Neural crest cell (in vitro differentiated cells): ENCODE results near the gene ADAMTS13. TPM values are rescaled to one million over a fixed set of nuclear protein-coding genes. Genes with fewer than 3 reads are reported as not detected.

ENCODE experiments used
- DNase-seq: peaks from one replicate; pipeline ENCODE4 v3.0.0; 2021; ENCODE audit warnings: low read depth, mixed read lengths, low spot score
- H3K27ac Mint-ChIP-seq: one replicate; pipeline ENCODE4 v1.8.0; 2021; ENCODE audit warnings: mild to moderate bottlenecking, mixed read lengths; ENCODE audit not compliant: unreplicated experiment
- H3K27me3 Mint-ChIP-seq: 2 replicates; pipeline ENCODE4 v1.8.0; 2021; ENCODE audit warnings: low read depth, mild to moderate bottlenecking, mixed read lengths
- H3K36me3 Mint-ChIP-seq: 2 replicates; pipeline ENCODE4 v1.8.0; 2021; ENCODE audit warnings: low read depth, mild to moderate bottlenecking, mixed read lengths
- H3K4me1 Mint-ChIP-seq: 2 replicates; pipeline ENCODE4 v1.8.0; 2021; ENCODE audit warnings: mixed read lengths
- H3K4me3 Mint-ChIP-seq: one replicate; pipeline ENCODE4 v1.8.0; 2021; ENCODE audit warnings: mild to moderate bottlenecking, mixed read lengths
- H3K9me3 Mint-ChIP-seq: 2 replicates; pipeline ENCODE4 v1.8.0; 2021; ENCODE audit warnings: mixed read lengths
- CTCF ChIP-seq: fragments of 200-600 bp; sonication (generic); conservative IDR thresholded peaks from 2 replicates; pipeline ENCODE4 v1.5.0; 2021; ENCODE audit warnings: antibody characterized with exemption, mild to moderate bottlenecking
- total RNA-seq: library from RNA; stranded (reverse); gene quantifications from 2 replicates; pipeline ENCODE4 v1.2.1, GENCODE V29; 2021

ADAMTS13 gene
- total RNA-seq, 1 donor from 2014 or later = 6.0 TPM

- H3K36me3 Mint-ChIP-seq = no peaks in the 10 kb centered on the region
- H3K27me3 Mint-ChIP-seq = peaks cover 2% of the 10 kb centered on the region
- no peak overlapping the region for H3K27ac Mint-ChIP-seq
Observed at GRCh38 chr9:133496861-133497842, 75.0 kb downstream of the ADAMTS13 start.

GRCh38 chr9:133499132-133499891, 77.1 kb downstream of the ADAMTS13 start:
- no peak for TF ChIP-seq CTCF
- no peak overlapping the region for H3K27ac Mint-ChIP-seq
- H3K9me3 Mint-ChIP-seq = peaks cover 14% of the 10 kb centered on the region
- no peaks in the 10 kb centered on the region for H3K36me3 Mint-ChIP-seq
- peaks cover 4% of the 10 kb centered on the region for H3K4me1 Mint-ChIP-seq
- H3K4me3 Mint-ChIP-seq = no peak overlapping the region
- peaks cover 4% of the 10 kb centered on the region for H3K27me3 Mint-ChIP-seq
- no peak for DNase-seq

More at GRCh38 chr9:133496861-133497842, 75.0 kb downstream of the ADAMTS13 start:
- no peak for DNase-seq
- no peak for TF ChIP-seq CTCF
- Mint-ChIP-seq H3K9me3 (peaks cover 8% of the 10 kb centered on the region), H3K4me1 (peaks cover 4% of the 10 kb centered on the region), H3K4me3 (no peak overlapping the region)

- peaks cover 14% of the 10 kb centered on the region for H3K9me3 Mint-ChIP-seq
- H3K4me3 Mint-ChIP-seq = no peak overlapping the region
- DNase-seq = no peak
- no peak for TF ChIP-seq CTCF
- H3K4me1 Mint-ChIP-seq = peaks cover 4% of the 10 kb centered on the region
- no peaks in the 10 kb centered on the region for H3K36me3 Mint-ChIP-seq
- H3K27ac Mint-ChIP-seq = no peak overlapping the region
- H3K27me3 Mint-ChIP-seq = peaks cover 4% of the 10 kb centered on the region
Observed at GRCh38 chr9:133499892-133500270, 77.7 kb downstream of the ADAMTS13 start.

- Mint-ChIP-seq H3K27ac (no peak overlapping the region), H3K36me3 (no peaks in the 10 kb centered on the region), H3K27me3 (peaks cover 4% of the 10 kb centered on the region), H3K4me3 (no peak overlapping the region), H3K9me3 (peaks cover 14% of the 10 kb centered on the region), H3K4me1 (peaks cover 4% of the 10 kb centered on the region)
- TF ChIP-seq CTCF = no peak
- DNase-seq = no peak
Observed at GRCh38 chr9:133502112-133502511, 79.9 kb downstream of the ADAMTS13 start.

GRCh38 chr9:133505186-133505830, 83.1 kb downstream of the ADAMTS13 start:
- Mint-ChIP-seq H3K4me1 (peaks cover 10% of the 10 kb centered on the region), H3K27ac (no peak overlapping the region), H3K9me3 (peaks cover 14% of the 10 kb centered on the region), H3K4me3 (no peak overlapping the region), H3K36me3 (no peaks in the 10 kb centered on the region), H3K27me3 (peaks cover 7% of the 10 kb centered on the region)
- DNase-seq = no peak
- TF ChIP-seq CTCF = no peak
